HUES6 (cell line): Measurements from ENCODE around the gene RASGRF2.
"Not testable (repeated sequence)": the region's sequence is repeated elsewhere in the genome, so short reads cannot be mapped to it uniquely, and the experiment has no call there.

ENCODE experiments used
- H3K27ac ChIP-seq: 2 replicates; pipeline ENCODE4 v1.7.0; 2013; ENCODE audit warnings: low read depth, mild to moderate bottlenecking, low read length, inconsistent platforms
- H3K27me3 ChIP-seq: 2 replicates; pipeline ENCODE4 v1.6.1; 2013; ENCODE audit warnings: low read length; ENCODE audit not compliant: control insufficient read depth, insufficient read depth
- H3K36me3 ChIP-seq: 2 replicates; pipeline ENCODE4 v1.6.1; 2013; ENCODE audit warnings: low read length; ENCODE audit not compliant: control insufficient read depth, insufficient read depth
- H3K4me1 ChIP-seq: 2 replicates; pipeline ENCODE4 v1.6.1; 2013; ENCODE audit warnings: low read length; ENCODE audit not compliant: control insufficient read depth, insufficient read depth
- H3K4me3 ChIP-seq: 2 replicates; pipeline ENCODE4 v1.5.1; 2013; ENCODE audit warnings: low read depth, low read length
- H3K9ac ChIP-seq: one replicate; pipeline ENCODE4 v1.6.1; 2013; ENCODE audit warnings: mild to moderate bottlenecking, low read length
- H3K9me3 ChIP-seq: 2 replicates; pipeline ENCODE4 v1.6.1; 2013; ENCODE audit warnings: low read depth, low read length; ENCODE audit not compliant: control insufficient read depth, insufficient read depth

RASGRF2 gene

GRCh38 chr5:81253875-81254274 is 293.7 kb downstream of the RASGRF2 start:
- no peaks in the 10 kb centered on the region for H3K27me3 ChIP-seq

DNA sequence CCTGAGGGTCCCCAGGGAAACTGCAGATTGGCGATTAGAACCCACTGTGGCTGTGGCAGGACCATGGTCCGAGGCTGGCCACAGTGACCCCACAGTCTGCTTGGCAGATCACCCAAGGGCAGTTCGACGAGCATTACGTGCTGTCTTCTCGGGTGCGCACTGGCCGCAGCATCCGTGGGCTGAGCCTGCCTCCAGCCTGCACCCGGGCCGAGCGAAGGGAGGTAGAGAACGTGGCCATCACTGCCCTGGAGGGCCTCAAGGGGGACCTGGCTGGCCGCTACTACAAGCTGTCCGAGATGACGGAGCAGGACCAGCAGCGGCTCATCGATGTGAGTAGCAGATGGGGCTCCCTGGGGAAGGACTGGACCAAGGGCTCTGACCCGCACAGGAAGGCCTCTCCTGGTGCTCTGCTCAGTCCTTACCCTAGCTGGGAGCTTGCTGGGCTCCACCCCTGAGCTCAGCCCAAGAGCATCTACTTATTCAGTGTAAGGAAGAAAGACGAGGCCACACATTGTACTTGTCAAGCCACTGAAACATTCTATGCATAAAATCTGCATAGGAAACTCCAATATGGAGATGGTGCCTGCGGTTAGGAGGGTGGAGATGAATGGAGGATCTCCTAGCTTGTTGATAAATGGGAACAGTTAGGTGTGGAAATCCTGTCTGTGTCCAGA is 294.9 kb downstream of the RASGRF2 start:
- H3K36me3 ChIP-seq = peaks cover 16% of the 10 kb centered on the region
- H3K9me3 ChIP-seq = no peaks in the 10 kb centered on the region
- no peak overlapping the region for H3K9ac ChIP-seq
- no peaks in the 10 kb centered on the region for H3K27me3 ChIP-seq
- H3K4me3 ChIP-seq = no peak overlapping the region
- H3K27ac ChIP-seq = no peak overlapping the region
- H3K4me1 ChIP-seq = 0 out of 2 replicates have a peak, but pooled peaks cover 3% of the 10 kb centered on the region

More at GRCh38 chr5:81253875-81254274, 293.7 kb downstream of the RASGRF2 start:
- Histone ChIP-seq H3K9ac (no peak overlapping the region), H3K4me3 (no peak overlapping the region), H3K36me3 (peaks cover 8% of the 10 kb centered on the region), H3K27ac (no peak overlapping the region), H3K4me1 (peaks cover 9% of the 10 kb centered on the region; the same call in 1 of the 2 replicates), H3K9me3 (no peaks in the 10 kb centered on the region)

DNA sequence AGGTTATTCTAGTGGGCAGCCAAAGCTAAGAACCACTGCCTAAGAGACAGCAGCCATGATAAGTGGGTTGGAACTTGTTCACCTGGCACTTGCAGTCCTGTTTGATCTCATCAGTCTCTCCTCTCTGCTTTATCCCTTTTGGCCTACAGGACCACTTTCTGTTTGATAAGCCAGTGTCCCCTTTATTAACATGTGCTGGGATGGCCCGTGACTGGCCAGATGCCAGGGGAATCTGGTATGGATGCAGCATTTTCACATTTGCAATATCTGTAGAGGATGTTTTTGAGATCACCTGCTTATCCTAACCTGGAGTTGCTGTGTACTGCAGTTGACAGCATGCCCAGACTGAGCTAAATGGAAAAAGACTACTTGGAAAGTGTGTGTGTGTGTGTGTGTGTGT is 296.6 kb downstream of the RASGRF2 start:
- H3K9ac ChIP-seq = no peak overlapping the region
- H3K4me1 ChIP-seq = 0 out of 2 replicates have a peak, but pooled peaks cover 3% of the 10 kb centered on the region
- H3K27me3 ChIP-seq = no peaks in the 10 kb centered on the region
- no peak overlapping the region for H3K27ac ChIP-seq
- no peaks in the 10 kb centered on the region for H3K9me3 ChIP-seq
- peaks cover 16% of the 10 kb centered on the region for H3K36me3 ChIP-seq
- H3K4me3 ChIP-seq = no peak overlapping the region

DNA sequence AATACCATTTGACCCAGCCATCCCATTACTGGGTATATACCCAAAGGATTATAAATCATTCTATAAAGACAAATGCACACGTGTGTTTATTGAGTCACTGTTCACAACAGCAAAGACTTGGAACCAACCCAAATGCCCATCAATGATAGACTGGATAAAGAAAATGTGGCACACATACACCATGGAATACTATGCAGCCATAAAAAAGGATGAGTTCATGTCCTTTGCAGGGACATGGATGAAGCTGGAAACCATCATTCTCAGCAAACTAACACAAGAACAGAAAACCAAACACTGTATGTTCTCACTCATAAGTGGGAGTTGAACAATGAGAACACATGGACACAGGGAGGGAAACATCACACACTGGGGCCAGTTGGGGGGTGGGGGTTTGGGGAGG is 302.6 kb downstream of the RASGRF2 start:
- not testable (repeated sequence) for H3K9me3 ChIP-seq, H3K27me3 ChIP-seq, H3K27ac ChIP-seq, H3K9ac ChIP-seq, H3K4me1 ChIP-seq, H3K4me3 ChIP-seq, H3K36me3 ChIP-seq

- Histone ChIP-seq H3K27ac (no peak overlapping the region), H3K9me3 (no peaks in the 10 kb centered on the region; the same call in 1 of the 2 replicates), H3K27me3 (no peaks in the 10 kb centered on the region), H3K36me3 (no peaks in the 10 kb centered on the region; the same call in 1 of the 2 replicates), H3K9ac (no peak overlapping the region), H3K4me3 (no peak overlapping the region), H3K4me1 (peaks cover 17% of the 10 kb centered on the region)
These were observed 304.9 kb downstream of the RASGRF2 start for GRCh38 chr5:81265101-81265500.

DNA sequence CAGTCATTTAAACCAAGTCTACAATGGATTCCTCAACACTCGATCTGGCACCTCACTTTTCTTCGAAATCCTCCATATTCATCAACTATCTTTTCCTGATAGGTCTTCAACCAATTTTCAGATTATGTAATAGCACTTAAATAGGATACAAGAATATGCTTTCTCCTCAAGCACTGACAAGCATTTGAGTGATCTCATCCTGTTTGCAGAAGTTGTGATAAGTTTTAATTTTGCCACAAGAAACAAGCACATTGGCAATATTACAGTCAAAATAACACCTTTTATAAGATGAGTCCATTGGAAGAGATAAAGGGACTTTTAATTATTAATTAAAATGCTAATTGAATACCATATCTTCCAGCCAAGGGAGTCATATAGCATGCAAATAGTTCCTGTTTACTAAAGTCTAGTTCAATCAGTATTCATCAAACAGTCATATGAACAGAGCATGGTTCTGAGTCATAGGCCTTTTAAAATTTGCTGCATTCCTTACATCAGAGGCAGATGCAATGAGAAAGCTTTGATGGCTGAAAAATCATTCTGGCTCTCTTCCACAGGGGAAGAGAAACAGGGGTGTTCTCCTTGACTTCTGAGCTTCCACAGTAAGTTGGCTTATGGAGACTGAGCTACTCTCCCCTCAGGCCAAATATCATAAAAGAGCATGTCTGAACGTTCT is 308.5 kb downstream of the RASGRF2 start:
- peaks cover 25% of the 10 kb centered on the region for H3K4me1 ChIP-seq
- no peaks in the 10 kb centered on the region; the same call in 1 of the 2 replicates for H3K9me3 ChIP-seq
- H3K27me3 ChIP-seq = no peaks in the 10 kb centered on the region
- H3K27ac ChIP-seq = 0 out of 2 replicates have a peak overlapping the region, but pooled peaks have one; percentile 56
- no peak overlapping the region for H3K4me3 ChIP-seq
- no peak overlapping the region for H3K9ac ChIP-seq
- H3K36me3 ChIP-seq = no peaks in the 10 kb centered on the region; the same call in 1 of the 2 replicates

- H3K9ac ChIP-seq = peak overlapping the region; percentile 48
- H3K36me3 ChIP-seq = no peaks in the 10 kb centered on the region
- peak overlapping the region; percentile 41; the same call in 1 of the 2 replicates for H3K4me3 ChIP-seq
- no peaks in the 10 kb centered on the region for H3K27me3 ChIP-seq
- no peaks in the 10 kb centered on the region for H3K9me3 ChIP-seq
- peaks cover 25% of the 10 kb centered on the region for H3K4me1 ChIP-seq
- H3K27ac ChIP-seq = peak overlapping the region; percentile 27; the same call in 1 of the 2 replicates
These were observed 309.7 kb downstream of the RASGRF2 start for GRCh38 chr5:81269751-81270393.

GRCh38 chr5:81270394-81271027 is 310.3 kb downstream of the RASGRF2 start:
- not testable (repeated sequence) for H3K27me3 ChIP-seq, H3K36me3 ChIP-seq, H3K9me3 ChIP-seq, H3K27ac ChIP-seq
- Histone ChIP-seq H3K4me3 (peak overlapping the region; percentile 41; the same call in 1 of the 2 replicates), H3K4me1 (peaks cover 25% of the 10 kb centered on the region), H3K9ac (peak overlapping the region; percentile 48)
